ENCODE results near the gene INPP4A.

DNA sequence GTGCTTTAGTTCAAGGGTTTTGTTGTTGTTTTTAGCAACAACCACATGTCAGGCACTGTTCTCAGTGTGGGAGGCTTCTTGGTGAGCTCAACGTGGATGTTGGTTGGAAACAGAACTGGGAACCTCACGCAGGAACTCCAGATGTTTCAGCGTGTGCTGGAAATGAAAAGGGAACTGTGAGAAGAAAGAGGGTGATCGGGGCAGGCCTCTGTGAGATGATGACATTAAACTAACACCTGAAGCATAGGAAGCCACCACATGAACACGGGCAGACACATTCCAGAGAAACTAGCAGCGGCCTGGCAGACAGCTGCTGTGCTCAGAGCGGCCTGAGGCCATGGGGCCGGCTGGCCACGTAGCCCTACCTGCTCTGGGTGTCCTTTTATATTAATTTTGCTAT is 97.2 kb downstream of the INPP4A start:
- TF ChIP-seq, protein P1, sequence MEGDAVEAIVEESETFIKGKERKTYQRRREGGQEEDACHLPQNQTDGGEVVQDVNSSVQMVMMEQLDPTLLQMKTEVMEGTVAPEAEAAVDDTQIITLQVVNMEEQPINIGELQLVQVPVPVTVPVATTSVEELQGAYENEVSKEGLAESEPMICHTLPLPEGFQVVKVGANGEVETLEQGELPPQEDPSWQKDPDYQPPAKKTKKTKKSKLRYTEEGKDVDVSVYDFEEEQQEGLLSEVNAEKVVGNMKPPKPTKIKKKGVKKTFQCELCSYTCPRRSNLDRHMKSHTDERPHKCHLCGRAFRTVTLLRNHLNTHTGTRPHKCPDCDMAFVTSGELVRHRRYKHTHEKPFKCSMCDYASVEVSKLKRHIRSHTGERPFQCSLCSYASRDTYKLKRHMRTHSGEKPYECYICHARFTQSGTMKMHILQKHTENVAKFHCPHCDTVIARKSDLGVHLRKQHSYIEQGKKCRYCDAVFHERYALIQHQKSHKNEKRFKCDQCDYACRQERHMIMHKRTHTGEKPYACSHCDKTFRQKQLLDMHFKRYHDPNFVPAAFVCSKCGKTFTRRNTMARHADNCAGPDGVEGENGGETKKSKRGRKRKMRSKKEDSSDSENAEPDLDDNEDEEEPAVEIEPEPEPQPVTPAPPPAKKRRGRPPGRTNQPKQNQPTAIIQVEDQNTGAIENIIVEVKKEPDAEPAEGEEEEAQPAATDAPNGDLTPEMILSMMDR (IDR thresholded peaks at IDR 0.05), result no peak
- no peak for TF ChIP-seq EP300 (IDR thresholded peaks at IDR 0.05)

Data from upper lobe of left lung (tissue), 4 donors.